Fibroblast of villous mesenchyme (primary cell): ENCODE data around the gene DCHS1. TPM values are rescaled to one million over a fixed set of nuclear protein-coding genes. Genes with fewer than 3 reads are reported as not detected.

Source experiments
- DNase-seq: peaks from one replicate; pipeline ENCODE4 v3.0.0-alpha.2; 2010; ENCODE audit warnings: low read depth
- H3K4me3 ChIP-seq: 2 replicates; pipeline ENCODE4 v1.5.1; 2011; ENCODE audit warnings: low read depth, mild to moderate bottlenecking, low read length
- CTCF ChIP-seq: IDR thresholded peaks from 2 replicates; pipeline ENCODE4 v1.5.1; 2012; ENCODE audit warnings: low read depth, mild to moderate bottlenecking, low read length; ENCODE audit not compliant: insufficient read depth
- total RNA-seq: library from RNA; depleted of rRNA; stranded (reverse); fragments of >200 nt; gene quantifications from 2 replicates; pipeline ENCODE4 v1.2.3, GENCODE V29; 2012

Gene DCHS1
- total RNA-seq, 1 donor: 33.7 TPM

DNA sequence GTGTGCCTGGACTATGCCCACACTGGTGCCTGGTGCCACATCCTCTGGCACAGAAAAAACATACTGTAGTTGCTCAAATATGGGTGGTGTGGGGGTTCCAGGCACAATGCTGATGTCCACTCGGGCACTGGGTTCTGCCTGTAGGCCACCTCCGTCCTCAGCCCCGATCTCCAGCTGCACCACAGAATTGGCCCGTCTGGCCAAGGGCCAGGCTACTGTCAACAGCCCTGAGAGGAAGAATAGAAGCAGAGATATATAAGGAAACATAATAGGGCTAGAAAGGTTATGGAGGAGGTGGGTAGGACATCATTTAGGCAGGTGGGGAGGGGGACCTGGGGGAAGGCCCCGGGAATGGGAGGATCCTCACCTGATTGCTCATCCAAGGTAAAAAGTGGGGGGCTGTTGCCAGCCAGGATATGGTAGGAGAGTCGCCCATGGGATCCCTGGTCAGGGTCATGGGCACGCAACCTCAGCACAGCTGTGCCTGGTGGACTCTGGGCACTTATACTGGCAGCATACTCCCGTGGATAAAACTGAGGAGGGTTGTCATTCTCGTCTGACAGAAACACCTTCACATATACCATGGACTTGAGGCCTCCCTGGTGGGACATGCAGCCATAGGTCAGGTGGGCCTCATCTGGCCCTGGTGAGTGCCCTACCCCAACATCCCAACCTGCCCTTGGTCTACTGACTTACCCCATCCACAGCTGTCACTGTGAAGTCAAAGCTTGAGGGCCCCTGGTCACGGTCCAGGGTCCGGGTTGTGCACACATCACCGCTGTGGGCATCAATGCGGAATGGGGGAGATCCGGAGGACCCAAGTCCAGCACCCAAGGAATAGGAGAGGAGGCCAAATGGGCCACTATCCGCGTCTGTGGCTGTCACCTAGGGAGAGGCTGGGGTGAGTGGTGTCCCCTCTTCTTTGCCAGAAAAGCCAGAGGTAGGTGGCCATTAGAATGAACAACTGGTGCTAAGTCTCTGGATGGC is 21.9 kb downstream of the DCHS1 start:
- H3K4me3 ChIP-seq: no peak overlapping the region
- no peak for TF ChIP-seq CTCF
- DNase-seq: no peak

DNA sequence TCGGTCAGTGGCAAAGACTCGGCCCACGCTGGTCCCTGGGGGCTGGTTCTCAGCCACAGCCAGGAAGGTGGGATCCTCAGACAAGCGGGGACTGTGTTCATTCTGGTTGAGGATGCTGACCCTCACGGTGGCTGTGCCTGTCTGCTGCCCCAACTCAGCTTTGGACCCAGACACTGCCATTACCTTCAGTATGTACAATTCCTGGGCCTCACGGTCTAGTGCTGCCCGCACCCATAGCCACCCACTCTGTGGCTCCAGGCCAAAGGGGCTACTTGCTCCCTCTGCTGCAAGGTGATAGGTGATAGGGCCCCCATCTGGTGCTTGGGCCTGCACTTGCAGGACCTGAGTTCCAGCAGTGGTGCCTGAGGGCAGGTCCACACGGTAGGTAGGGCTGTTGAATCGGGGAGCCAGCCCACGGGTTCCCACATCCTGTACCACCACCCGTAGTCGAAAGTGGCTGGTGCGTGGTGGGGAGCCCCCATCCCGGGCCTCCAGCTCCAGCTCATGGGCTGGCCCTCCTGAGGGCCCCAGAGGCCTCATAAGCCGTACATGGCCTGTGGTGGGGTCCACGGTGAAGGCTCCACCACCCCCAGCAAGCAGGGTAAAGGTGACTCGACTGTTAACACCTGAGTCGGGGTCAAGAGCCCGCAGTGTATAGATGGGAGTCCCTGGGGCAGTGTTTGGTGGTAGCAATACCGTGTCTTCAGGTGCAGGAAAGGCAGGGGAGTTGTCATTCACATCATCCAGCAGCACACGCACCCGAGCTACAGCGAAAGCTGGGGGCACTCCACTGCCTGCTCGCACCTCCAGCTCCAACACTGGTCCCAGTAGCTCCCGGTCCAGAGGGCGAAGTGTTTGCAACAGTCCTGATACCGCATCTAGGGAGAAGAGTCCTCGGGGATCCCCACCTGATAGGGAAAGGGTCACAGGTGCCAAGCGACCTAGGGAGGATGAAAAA is 23.2 kb downstream of the DCHS1 start:
- no peak overlapping the region for H3K4me3 ChIP-seq
- DNase-seq: no peak
- no peak for TF ChIP-seq CTCF

DNA sequence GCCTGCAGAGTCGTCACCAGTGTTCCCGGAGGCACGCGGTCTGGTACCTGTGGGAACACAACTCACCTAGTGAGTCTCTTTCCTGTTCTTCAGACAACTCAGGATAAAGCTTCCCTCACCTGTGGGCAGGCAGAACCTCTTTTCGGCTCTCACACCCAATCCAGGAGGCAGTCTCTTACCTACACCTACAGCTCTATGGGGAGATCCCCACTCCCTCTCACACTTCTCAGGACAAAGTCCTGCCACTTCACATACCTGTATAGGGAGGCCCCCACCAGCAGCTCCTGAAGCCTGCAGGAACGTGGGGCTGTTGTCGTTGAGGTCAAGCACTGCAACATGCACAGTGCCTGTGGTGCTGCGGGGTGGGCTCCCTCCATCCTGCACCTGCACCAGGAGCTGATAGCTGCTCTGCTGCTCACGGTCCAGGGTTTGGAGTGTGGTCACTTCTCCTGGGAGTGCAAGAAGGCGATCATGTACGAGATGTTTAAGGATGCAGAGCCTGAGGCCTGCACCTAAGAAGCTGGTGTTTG is 24.2 kb downstream of the DCHS1 start:
- H3K4me3 ChIP-seq: no peak overlapping the region
- DNase-seq: no peak
- no peak for TF ChIP-seq CTCF

DNA sequence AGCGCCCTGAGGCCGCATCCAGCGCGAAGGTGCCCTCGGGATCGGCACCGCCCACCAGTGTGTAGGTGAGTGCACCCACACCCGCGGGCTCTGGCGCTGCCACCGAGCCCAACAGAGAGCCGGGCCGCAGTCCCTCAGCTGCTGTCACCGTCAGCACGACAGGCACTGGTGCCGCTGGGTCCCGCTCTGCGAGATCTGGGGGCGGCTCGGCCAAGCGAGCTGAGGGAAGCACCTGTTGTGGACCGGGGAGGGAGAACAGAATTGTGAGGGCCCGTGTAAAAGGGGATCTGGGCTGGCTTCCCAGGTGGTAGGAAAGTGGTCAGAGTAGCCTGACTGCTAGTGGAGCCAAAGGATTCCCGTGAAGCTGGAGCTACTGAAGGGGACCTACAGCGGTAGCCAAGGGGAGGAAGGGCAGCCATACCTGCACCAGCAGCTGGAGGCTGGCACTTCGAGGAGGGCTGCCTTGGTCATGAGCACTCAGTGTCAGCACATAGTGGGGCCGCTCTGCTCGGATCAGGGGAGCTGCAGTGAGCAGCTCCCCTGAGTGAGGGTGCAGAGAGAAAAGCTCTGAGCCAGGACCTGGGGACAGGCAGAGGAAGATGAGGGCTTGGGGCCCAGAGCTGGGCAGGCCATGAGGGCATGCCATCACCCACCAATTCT is 24.8 kb downstream of the DCHS1 start:
- no peak overlapping the region for H3K4me3 ChIP-seq
- no peak for DNase-seq
- no peak for TF ChIP-seq CTCF

- no peak for TF ChIP-seq CTCF
- no peak for DNase-seq
Observed at GRCh38 chr11:6629892-6630631, 25.5 kb downstream of the DCHS1 start.

DNA sequence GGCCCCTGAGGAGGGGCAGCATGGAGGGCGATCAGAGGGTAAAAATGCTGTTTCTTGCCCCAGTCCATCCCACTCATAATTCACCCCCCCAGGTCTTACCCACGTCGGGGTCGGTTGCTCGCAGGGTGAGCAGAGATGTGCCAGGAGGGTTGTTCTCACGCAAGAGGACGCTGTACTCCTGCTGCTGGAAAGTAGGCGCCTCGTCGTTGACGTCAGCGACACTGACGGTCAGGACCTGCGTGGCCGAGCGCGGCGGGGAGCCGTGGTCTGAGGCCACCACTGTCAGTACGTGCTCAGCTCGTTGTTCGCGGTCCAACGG is 26.1 kb downstream of the DCHS1 start:
- DNase-seq: no peak
- no peak overlapping the region for H3K4me3 ChIP-seq
- TF ChIP-seq CTCF: no peak

More at GRCh38 chr11:6629892-6630631, 25.5 kb downstream of the DCHS1 start:
- H3K4me3 ChIP-seq: no peak overlapping the region
